Loucy (cell line): ENCODE data around the gene DSG2.
"Not testable (repeated sequence)": the region's sequence is repeated elsewhere in the genome, so short reads cannot be mapped to it uniquely, and the experiment has no call there.

Experiments used
- H2AFZ ChIP-seq: fragments of 200-600 bp; sonication (generic); 2 replicates; pipeline ENCODE4 v1.6.0; 2016; ENCODE audit warnings: antibody characterized with exemption, mild to moderate bottlenecking, low read length, moderate library complexity
- H3F3A ChIP-seq: fragments of 200-600 bp; 2 replicates; pipeline ENCODE4 v1.6.0; 2016; ENCODE audit warnings: antibody characterized with exemption, low read depth, mild to moderate bottlenecking
- H3K27me3 ChIP-seq: fragments of 200-600 bp; sonication (generic); 2 replicates; pipeline ENCODE4 v1.6.1; 2014; ENCODE audit warnings: low read length, mild to moderate bottlenecking; ENCODE audit not compliant: insufficient read depth, poor library complexity, severe bottlenecking
- H3K36me3 ChIP-seq: fragments of 200-600 bp; sonication (generic); 2 replicates; pipeline ENCODE4 v1.6.1; 2016; ENCODE audit warnings: low read length; ENCODE audit not compliant: insufficient read depth
- H3K4me1 ChIP-seq: fragments of 200-600 bp; sonication (generic); 2 replicates; pipeline ENCODE4 v1.5.1; 2014; ENCODE audit warnings: low read length, mild to moderate bottlenecking; ENCODE audit not compliant: insufficient read depth, poor library complexity, severe bottlenecking
- H3K4me2 ChIP-seq: fragments of 200-600 bp; sonication (generic); 2 replicates; pipeline ENCODE4 v1.6.0; 2014; ENCODE audit warnings: antibody characterized with exemption, low read length, low read depth, mild to moderate bottlenecking; ENCODE audit not compliant: poor library complexity, severe bottlenecking
- H3K4me3 ChIP-seq: fragments of 200-600 bp; sonication (generic); 2 replicates; pipeline ENCODE4 v1.5.1; 2014; ENCODE audit warnings: low read length, mild to moderate bottlenecking, mixed read lengths; ENCODE audit not compliant: poor library complexity, severe bottlenecking
- H3K79me2 ChIP-seq: fragments of 200-600 bp; sonication (generic); 2 replicates; pipeline ENCODE4 v1.6.1; 2014; ENCODE audit warnings: low read length; ENCODE audit not compliant: insufficient read depth
- H3K9ac ChIP-seq: fragments of 200-600 bp; sonication (generic); 2 replicates; pipeline ENCODE4 v1.6.0; 2014; ENCODE audit warnings: mild to moderate bottlenecking, low read depth, low read length, moderate library complexity; ENCODE audit not compliant: poor library complexity, severe bottlenecking
- H3K9me2 ChIP-seq: fragments of 200-600 bp; sonication (generic); replicated peaks from 2 replicates; pipeline ENCODE4 v1.6.1; 2016; ENCODE audit warnings: low read depth, low read length, mixed read lengths
- H3K9me3 ChIP-seq: fragments of 200-600 bp; sonication (generic); 2 replicates; pipeline ENCODE4 v1.6.1; 2014; ENCODE audit warnings: mild to moderate bottlenecking, antibody characterized with exemption, low read length, low read depth; ENCODE audit not compliant: insufficient read depth
- H4K20me1 ChIP-seq: fragments of 200-600 bp; sonication (generic); 2 replicates; pipeline ENCODE4 v1.6.0; 2014; ENCODE audit warnings: antibody characterized with exemption, low read length, mild to moderate bottlenecking; ENCODE audit not compliant: insufficient read depth, poor library complexity, severe bottlenecking
- CTCF ChIP-seq: fragments of 200-600 bp; sonication (generic); conservative IDR thresholded peaks from 2 replicates; pipeline ENCODE4 v1.5.1; 2014; ENCODE audit warnings: mild to moderate bottlenecking, antibody characterized with exemption, low read length
- EZH2phosphoT487 ChIP-seq: fragments of 200-600 bp; IDR thresholded peaks from 2 replicates; pipeline ENCODE4 v1.6.1; 2018; ENCODE audit warnings: antibody characterized with exemption, mild to moderate bottlenecking, moderate library complexity, borderline replicate concordance

Gene DSG2

GRCh38 chr18:31493171-31493570, 4.8 kb upstream of the DSG2 start:
- no peak for TF ChIP-seq EZH2phosphoT487
- no peak for TF ChIP-seq CTCF
- no peak overlapping the region for H3K4me2 ChIP-seq

GRCh38 chr18:31493941-31494340, 4.0 kb upstream of the DSG2 start:
- H4K20me1 ChIP-seq, result no peaks in the 10 kb centered on the region
- no peaks in the 10 kb centered on the region for H3K9me2 ChIP-seq
- H3K79me2 ChIP-seq, result no peaks in the 10 kb centered on the region
- H2AFZ ChIP-seq, result no peak overlapping the region
- no peaks in the 10 kb centered on the region for H3K36me3 ChIP-seq
- no peaks in the 10 kb centered on the region for H3F3A ChIP-seq
- no peaks in the 10 kb centered on the region for H3K27me3 ChIP-seq
- no peak overlapping the region for H3K4me3 ChIP-seq
- H3K9me3 ChIP-seq, result no peaks in the 10 kb centered on the region
- H3K9ac ChIP-seq, result no peak overlapping the region
- TF ChIP-seq CTCF (no peak), EZH2phosphoT487 (no peak)
- no peaks in the 10 kb centered on the region for H3K4me1 ChIP-seq
- no peak overlapping the region for H3K4me2 ChIP-seq

More at GRCh38 chr18:31493171-31493570, 4.8 kb upstream of the DSG2 start:
- H3K36me3 ChIP-seq, result no peaks in the 10 kb centered on the region
- no peaks in the 10 kb centered on the region for H3K27me3 ChIP-seq
- no peaks in the 10 kb centered on the region for H3K9me2 ChIP-seq
- no peaks in the 10 kb centered on the region for H3F3A ChIP-seq
- no peak overlapping the region for H2AFZ ChIP-seq
- no peak overlapping the region for H3K9ac ChIP-seq
- no peaks in the 10 kb centered on the region for H3K9me3 ChIP-seq
- no peaks in the 10 kb centered on the region for H3K4me1 ChIP-seq
- no peak overlapping the region for H3K4me3 ChIP-seq
- no peaks in the 10 kb centered on the region for H3K79me2 ChIP-seq
- no peaks in the 10 kb centered on the region for H4K20me1 ChIP-seq

GRCh38 chr18:31494705-31495244, 3.2 kb upstream of the DSG2 start:
- H3K27me3 ChIP-seq, H4K20me1 ChIP-seq, H3K9ac ChIP-seq: not testable (repeated sequence)

GRCh38 chr18:31497404-31497835, 557 bp upstream of the DSG2 start:
- Histone ChIP-seq H3K9me2 (no peaks in the 10 kb centered on the region), H3K79me2 (no peaks in the 10 kb centered on the region), H3K36me3 (no peaks in the 10 kb centered on the region), H4K20me1 (no peaks in the 10 kb centered on the region), H3K27me3 (no peaks in the 10 kb centered on the region), H3K4me3 (no peak overlapping the region), H2AFZ (no peak overlapping the region), H3F3A (no peaks in the 10 kb centered on the region), H3K9me3 (no peaks in the 10 kb centered on the region), H3K9ac (no peak overlapping the region), H3K4me2 (no peak overlapping the region), H3K4me1 (no peaks in the 10 kb centered on the region)
- TF ChIP-seq EZH2phosphoT487 (no peak), CTCF (no peak)

More at GRCh38 chr18:31494705-31495244, 3.2 kb upstream of the DSG2 start:
- not testable (repeated sequence) for H3K79me2 ChIP-seq, H3K9me2 ChIP-seq, H3K9me3 ChIP-seq, H3K36me3 ChIP-seq, H3K4me1 ChIP-seq, H2AFZ ChIP-seq, H3K4me2 ChIP-seq, H3K4me3 ChIP-seq, H3F3A ChIP-seq
